ENCODE results near the gene WDR64.
A peak's percentile ranks its signal among the peaks of the same experiment; 100 is the strongest.

WDR64 gene

DNA sequence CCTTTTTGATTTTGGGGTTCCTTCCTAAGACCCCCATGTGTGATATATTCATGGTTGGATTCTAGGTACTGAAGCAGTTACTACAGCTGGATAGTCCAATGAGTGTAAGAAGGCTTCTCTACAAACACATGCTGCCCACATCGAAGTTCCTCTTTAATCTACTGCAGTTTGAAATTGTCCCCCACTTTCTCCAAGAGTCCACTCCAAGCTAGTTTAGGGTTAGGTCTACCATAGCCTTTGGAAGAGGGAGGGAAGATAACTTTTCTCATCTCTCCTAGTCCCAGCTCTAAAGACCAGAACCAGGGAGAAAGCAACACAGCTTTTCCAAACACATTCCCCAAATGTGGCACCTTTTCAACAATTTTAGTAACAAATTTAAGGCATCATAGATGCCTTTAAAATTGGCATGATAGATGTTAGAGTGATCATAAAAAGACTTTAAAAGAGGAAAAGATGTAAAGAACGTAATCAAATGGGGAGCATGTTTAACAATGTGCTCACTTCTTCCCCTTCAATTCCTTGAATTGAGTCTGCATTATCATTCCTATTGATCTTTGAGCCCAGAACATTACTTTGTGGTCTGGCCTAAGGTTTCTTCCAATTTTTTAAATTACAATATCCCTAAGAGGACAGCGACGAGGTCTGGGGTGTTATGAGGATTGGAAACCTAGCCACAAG lies 194.9 kb downstream of the WDR64 start:
- DNase-seq = no peak

DNA sequence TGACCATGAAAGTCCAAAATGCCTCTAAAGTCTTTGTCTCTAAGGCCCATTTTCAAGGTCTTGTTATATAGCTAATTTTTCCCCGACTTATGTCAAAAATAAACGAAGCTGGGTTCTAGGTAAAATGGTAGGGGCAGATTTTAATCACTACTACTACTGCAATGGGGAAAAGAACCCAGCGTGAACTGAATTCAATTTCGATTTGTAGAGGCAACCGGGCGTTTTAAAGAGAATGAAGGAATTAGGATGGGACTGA lies 195.4 kb downstream of the WDR64 start:
- DNase-seq = no peak

DNA sequence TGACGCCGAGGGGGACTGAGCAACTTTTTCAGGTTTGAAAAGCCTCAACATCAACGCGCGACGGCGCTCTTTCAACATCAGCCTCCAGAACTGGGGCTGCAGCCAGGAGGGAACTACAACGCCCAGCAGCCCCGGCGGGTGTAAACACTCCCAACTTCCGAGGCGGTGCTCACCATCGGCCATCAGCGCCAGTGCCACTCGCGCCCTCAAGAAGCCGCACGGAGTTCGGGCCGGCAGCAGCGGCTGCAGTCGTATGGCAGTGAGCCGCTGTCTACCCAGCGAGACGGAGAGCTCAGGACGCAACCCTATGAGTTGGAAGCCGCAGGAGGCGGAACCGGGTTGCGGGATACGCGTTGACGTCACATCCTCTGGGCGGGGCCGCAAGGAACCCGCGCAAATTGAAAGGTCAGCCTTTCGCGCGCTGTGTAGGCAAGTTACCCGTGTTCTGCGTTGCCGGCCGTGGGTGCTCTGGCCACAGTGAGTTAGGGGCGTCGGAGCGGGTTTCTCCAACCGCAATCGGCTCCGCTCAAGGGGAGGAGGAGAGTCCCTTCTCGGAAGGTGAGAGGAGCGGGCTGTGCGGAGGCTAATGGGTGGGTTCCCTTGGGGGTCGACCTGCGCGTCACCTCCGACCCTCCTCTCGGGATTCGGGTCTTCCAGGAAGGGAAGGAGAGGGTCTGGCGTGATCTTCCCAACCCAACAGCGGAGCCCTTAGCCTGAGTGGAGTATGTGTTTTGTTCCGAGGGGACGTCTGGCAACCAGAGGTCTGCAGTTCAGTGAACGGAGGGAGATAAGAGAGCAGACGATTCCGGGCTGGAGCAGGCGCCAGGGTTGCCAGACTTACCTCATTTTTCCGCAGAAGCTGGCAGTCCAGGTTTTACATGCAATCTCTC lies 196.0 kb downstream of the WDR64 start, which contains the start of gene EXO1:
EXO1 (plus strand) TSS at position 409 of the 890 bp plus-strand sequence. CDS start 2,222 bp downstream, outside the sequence.
- peak; percentile 97 for DNase-seq

DNA sequence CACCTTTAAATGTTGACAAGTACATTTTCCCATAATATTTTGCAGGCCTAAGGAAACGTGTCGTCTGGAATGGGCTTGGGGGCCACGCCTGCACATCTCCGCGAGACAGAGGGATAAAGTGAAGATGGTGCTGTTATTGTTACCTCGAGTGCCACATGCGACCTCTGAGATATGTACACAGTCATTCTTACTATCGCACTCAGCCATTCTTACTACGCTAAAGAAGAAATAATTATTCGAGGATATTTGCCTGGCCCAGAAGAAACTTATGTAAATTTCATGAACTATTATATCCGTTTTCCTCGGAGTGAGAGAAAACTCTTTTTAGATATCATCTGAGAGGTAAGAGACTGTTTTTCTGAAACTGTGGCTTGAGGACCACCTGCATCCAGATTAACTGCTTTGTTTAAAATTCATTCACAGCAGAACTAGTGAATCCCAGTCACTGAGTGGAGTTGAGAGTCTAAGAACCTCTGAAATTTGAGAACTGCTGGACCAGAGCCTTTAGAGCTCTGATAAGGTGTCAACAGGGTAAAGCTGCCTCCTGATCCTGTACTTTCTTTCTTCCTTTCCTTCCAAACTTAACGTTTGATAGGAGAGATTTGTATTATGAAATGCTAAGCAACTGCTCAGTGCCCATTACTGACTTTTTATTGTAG lies 196.7 kb downstream of the WDR64 start:
- no peak for DNase-seq

DNA sequence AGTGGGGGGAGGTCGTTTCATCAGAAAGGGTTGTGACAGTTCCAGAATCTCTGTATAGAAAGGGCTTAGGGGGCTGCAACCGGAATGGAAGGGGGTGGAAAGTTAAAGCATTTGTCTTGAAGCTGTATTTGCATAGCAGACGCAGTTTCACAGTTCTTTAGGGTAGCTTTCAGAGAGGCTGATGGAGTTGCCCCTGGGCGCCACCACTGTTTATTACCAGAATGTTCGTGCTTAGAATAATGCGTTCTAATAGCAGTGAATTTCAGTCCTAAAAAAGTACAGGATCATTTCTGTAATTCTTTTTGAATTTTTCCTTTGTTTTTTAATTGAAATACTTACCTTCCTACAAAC lies 197.2 kb downstream of the WDR64 start:
- DNase-seq = peak; percentile 15

Measured in RPMI8226 (cell line).